Measurements from ENCODE around the gene NRDE2. TPM values are rescaled to one million over a fixed set of nuclear protein-coding genes. Genes with fewer than 3 reads are reported as not detected.

Gene NRDE2
- total RNA-seq, 1 experiment from 2014 or later = 18.0 TPM

DNA sequence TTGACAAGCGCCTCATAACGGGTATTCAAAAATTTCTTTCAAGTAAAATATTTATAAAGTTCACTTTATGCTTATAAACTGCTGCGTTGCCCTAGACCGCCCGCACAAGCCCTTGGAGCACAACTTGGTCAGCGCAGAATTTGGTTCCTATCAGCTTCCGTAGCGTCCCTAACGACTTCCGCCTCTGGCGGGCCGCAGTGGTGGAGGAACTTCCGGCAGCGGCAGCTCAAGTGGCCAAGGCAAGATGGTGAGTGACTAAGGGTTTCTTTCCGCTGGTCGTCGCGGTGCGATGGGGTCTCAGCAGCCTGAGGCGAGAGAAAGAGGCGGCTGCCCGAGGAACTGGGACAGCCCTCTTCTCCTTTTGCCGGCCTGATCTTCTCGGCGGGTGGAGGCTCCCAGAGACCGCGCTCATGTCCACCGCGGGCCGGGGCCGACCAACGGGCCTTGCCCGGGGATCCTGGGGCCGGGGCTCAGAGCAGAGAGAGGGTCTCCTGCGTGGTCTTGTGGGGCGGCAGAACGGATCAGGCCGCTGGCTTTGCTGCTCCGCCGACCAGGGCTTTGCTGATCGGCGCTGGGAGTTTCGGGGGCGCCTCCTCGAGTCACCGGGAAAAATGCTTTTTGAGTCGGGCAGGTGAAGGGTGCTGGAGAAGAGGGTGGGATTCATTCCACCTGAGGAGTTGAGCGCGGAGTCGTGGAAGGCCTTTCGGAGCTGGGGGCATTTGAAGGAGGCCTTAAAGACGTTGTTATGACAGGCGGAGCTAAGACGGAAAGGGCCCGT, 75.2 kb downstream of the NRDE2 start, which contains the start of gene PSMC1:
Gene PSMC1, plus strand, starts transcription at position 200 of the 778 bp plus-strand sequence. Its CDS starts 45 bp downstream, at position 245.
- intact Hi-C loops (cut with micrococcal nuclease; ENCODE audit: unreplicated experiment) = no loop called here
- CTCF ChIA-PET = interaction anchor here (0.6 to 1.4 kb wide), 3 partner anchors 9 to 300 kb away, joined by 3 to 4 read pairs (median 3); no protein-coding TSS in a partner anchor
- peaks cover 37% of the 10 kb centered on the region for H3K36me3 Mint-ChIP-seq (ENCODE audit: insufficient read depth, unreplicated experiment)
- Histone ChIP-seq H3K4me1 (no peaks in the 10 kb centered on the region), H3K4me3 (ENCODE audit: low read depth, low read length) (peak within 1 kb of the TSS; percentile 91), H3K9me3 (no peaks in the 10 kb centered on the region), H3K36me3 (ENCODE audit: control insufficient read depth, insufficient read depth, low read length) (no peaks in the 10 kb centered on the region; the same call in 1 of the 2 replicates), H3K27me3 (replicated peaks; ENCODE audit: control insufficient read depth, insufficient read depth, low read length) (no peaks in the 10 kb centered on the region)
- DNase-seq = peak; percentile 89 to 91
- H3K4me1 Mint-ChIP-seq (ENCODE audit: low read depth, unreplicated experiment) = peaks cover 7% of the 10 kb centered on the region
- TF ChIP-seq CTCF (IDR thresholded peaks at IDR 0.05; ENCODE audit: insufficient read depth in 1 of 2, low read depth in 1 of 2, low read length in 1 of 2, severe bottlenecking in 1 of 2, unreplicated experiment in 1 of 2) = no peak
- TSS peak; percentile 55 for BruUV-seq (replicated peaks)
- H3K27me3 Mint-ChIP-seq (ENCODE audit: insufficient read depth, unreplicated experiment) = peaks cover 4% of the 10 kb centered on the region
- peak within 1 kb of the TSS; percentile 97 for H3K27ac Mint-ChIP-seq (ENCODE audit: unreplicated experiment)
- peak within 1 kb of the TSS; percentile 99 for H3K4me3 Mint-ChIP-seq (ENCODE audit: unreplicated experiment)
- H3K9me3 Mint-ChIP-seq (ENCODE audit: unreplicated experiment) = no peaks in the 10 kb centered on the region
- POLR2A ChIA-PET = interaction anchor here (0.6 kb wide), 1 partner anchor 33 kb away, joined by 3 read pairs; no protein-coding TSS in a partner anchor

- Histone ChIP-seq H3K27me3 (replicated peaks; ENCODE audit: control insufficient read depth, insufficient read depth, low read length) (no peaks in the 10 kb centered on the region), H3K4me1 (no peaks in the 10 kb centered on the region), H3K36me3 (ENCODE audit: control insufficient read depth, insufficient read depth, low read length) (no peaks in the 10 kb centered on the region; the same call in 1 of the 2 replicates), H3K9me3 (no peaks in the 10 kb centered on the region), H3K4me3 (ENCODE audit: low read depth, low read length) (peak overlapping the region; percentile 91)
- peak overlapping the region; percentile 99 for H3K4me3 Mint-ChIP-seq (ENCODE audit: unreplicated experiment)
- H3K9me3 Mint-ChIP-seq (ENCODE audit: unreplicated experiment) = no peaks in the 10 kb centered on the region
- no TSS peak for BruUV-seq (replicated peaks)
- POLR2A ChIA-PET = interaction anchor here (0.6 kb wide), 1 partner anchor 33 kb away, joined by 3 read pairs; no protein-coding TSS in a partner anchor
- peak overlapping the region; percentile 97 for H3K27ac Mint-ChIP-seq (ENCODE audit: unreplicated experiment)
- H3K4me1 Mint-ChIP-seq (ENCODE audit: low read depth, unreplicated experiment) = peaks cover 7% of the 10 kb centered on the region
- H3K27me3 Mint-ChIP-seq (ENCODE audit: insufficient read depth, unreplicated experiment) = peaks cover 4% of the 10 kb centered on the region
- no peak for DNase-seq
- CTCF ChIA-PET = interaction anchor here (0.6 to 1.0 kb wide), 2 partner anchors 9 to 300 kb away, joined by 3 read pairs; no protein-coding TSS in a partner anchor
- TF ChIP-seq CTCF (IDR thresholded peaks at IDR 0.05; ENCODE audit: insufficient read depth in 1 of 2, low read depth in 1 of 2, low read length in 1 of 2, severe bottlenecking in 1 of 2, unreplicated experiment in 1 of 2) = no peak
- intact Hi-C loops (cut with micrococcal nuclease; ENCODE audit: unreplicated experiment) = no loop called here
- H3K36me3 Mint-ChIP-seq (ENCODE audit: insufficient read depth, unreplicated experiment) = peaks cover 31% of the 10 kb centered on the region
Measured at GRCh38 chr14:90255871-90256270, 75.9 kb downstream of the NRDE2 start.

GRCh38 chr14:90253826-90254225, 77.9 kb downstream of the NRDE2 start:
- intact Hi-C loops (cut with micrococcal nuclease; ENCODE audit: unreplicated experiment) = no loop called here
- BruUV-seq (replicated peaks) = no TSS peak
- no peaks in the 10 kb centered on the region for H3K36me3 ChIP-seq (ENCODE audit: control insufficient read depth, insufficient read depth, low read length)

More at GRCh38 chr14:90253826-90254225, 77.9 kb downstream of the NRDE2 start:
- no peaks in the 10 kb centered on the region for H3K4me1 ChIP-seq
- CTCF ChIA-PET = no interaction called here
- H3K27me3 ChIP-seq (replicated peaks; ENCODE audit: control insufficient read depth, insufficient read depth, low read length) = no peaks in the 10 kb centered on the region
- no peaks in the 10 kb centered on the region for H3K9me3 ChIP-seq
- peaks cover 16% of the 10 kb centered on the region for H3K36me3 Mint-ChIP-seq (ENCODE audit: insufficient read depth, unreplicated experiment)
- peaks cover 7% of the 10 kb centered on the region for H3K4me1 Mint-ChIP-seq (ENCODE audit: low read depth, unreplicated experiment)
- no peak overlapping the region for H3K4me3 Mint-ChIP-seq (ENCODE audit: unreplicated experiment)
- no peak overlapping the region for H3K4me3 ChIP-seq (ENCODE audit: low read depth, low read length)
- no peaks in the 10 kb centered on the region for H3K9me3 Mint-ChIP-seq (ENCODE audit: unreplicated experiment)
- H3K27me3 Mint-ChIP-seq (ENCODE audit: insufficient read depth, unreplicated experiment) = peaks cover 4% of the 10 kb centered on the region
- POLR2A ChIA-PET = no interaction called here
- H3K27ac Mint-ChIP-seq (ENCODE audit: unreplicated experiment) = no peak overlapping the region
- no peak for TF ChIP-seq CTCF (IDR thresholded peaks at IDR 0.05; ENCODE audit: insufficient read depth in 1 of 2, low read depth in 1 of 2, low read length in 1 of 2, severe bottlenecking in 1 of 2, unreplicated experiment in 1 of 2)
- DNase-seq = no peak

Measured in Caco-2 (cell line).